DOHH2 (cell line): ENCODE results near the gene MYO10.

Source experiments
- CTCF ChIP-seq: fragments of 200-600 bp; sonication (generic); IDR thresholded peaks from one replicate; pipeline ENCODE4 v1.5.1; 2014; ENCODE audit warnings: antibody characterized with exemption, mild to moderate bottlenecking, low read depth, low read length; ENCODE audit not compliant: poor library complexity, severe bottlenecking
- EZH2phosphoT487 ChIP-seq: fragments of 200-600 bp; sonication (generic); IDR thresholded peaks from 2 replicates; pipeline ENCODE4 v1.6.1; 2017; ENCODE audit warnings: borderline replicate concordance, mild to moderate bottlenecking, antibody characterized with exemption, low read length, moderate library complexity, mixed read lengths

- TF ChIP-seq CTCF (no peak), EZH2phosphoT487 (no peak)
Observed at GRCh38 chr5:16673241-16674201, 262.6 kb downstream of the MYO10 start.
